SK-N-SH (cell line): ENCODE data around the gene ALDH1L2. TPM values are rescaled to one million over a fixed set of nuclear protein-coding genes. Genes with fewer than 3 reads are reported as not detected.

ENCODE experiments used
- CTCF ChIA-PET: fragments of 300-600, 350-600 bp; formaldehyde crosslinking; extraction: SDS; loops from one replicate; lab custom pipeline; 2021; lab: Yijun Ruan, JAX
- POLR2A ChIA-PET: fragments of 350-600 bp; sonication (Branson Sonifier 250); formaldehyde crosslinking; extraction: SDS; loops from one replicate; lab custom pipeline; 2020; ENCODE audit warnings: antibody characterized with exemption, inconsistent platforms; lab: Yijun Ruan, JAX
- DNase-seq: peaks from one replicate; pipeline ENCODE4 v3.0.0; 2012
- H2AFZ ChIP-seq: fragments of 200-600 bp; sonication (generic); 2 replicates; pipeline ENCODE4 v1.8.1; 2016; ENCODE audit warnings: antibody characterized with exemption, mild to moderate bottlenecking, low read depth
- H3F3A ChIP-seq: fragments of 200-600 bp; sonication (generic); replicated peaks from 2 replicates; pipeline ENCODE3; 2016; ENCODE audit warnings: antibody characterized with exemption, mild to moderate bottlenecking; ENCODE audit not compliant: insufficient read depth
- H3K27ac ChIP-seq, 2 experiments: fragments of 200-500 bp in 1 of 2; fragments of 200-600 bp in 1 of 2; sonication (Bioruptor generic) in 1 of 2; sonication (generic), shearing (Covaris generic) in 1 of 2; 2 replicates each; pipeline versions ENCODE4 v1.5.1 to v1.6.1; 2014 to 2016; ENCODE audit warnings: low read depth in 2 of 2, inconsistent platforms in 1 of 2, low read length in 1 of 2, mild to moderate bottlenecking in 1 of 2, mixed read lengths in 1 of 2
- H3K27me3 ChIP-seq: fragments of 200-600 bp; sonication (generic), shearing (Covaris generic); 2 replicates; pipeline ENCODE4 v1.6.1; 2016; ENCODE audit warnings: mixed run types; ENCODE audit not compliant: insufficient read depth
- H3K36me3 ChIP-seq, 2 experiments: fragments of 200-500 bp in 1 of 2; fragments of 200-600 bp in 1 of 2; sonication (Bioruptor generic) in 1 of 2; sonication (generic) in 1 of 2; replicated peaks in 1 of 2; 2 replicates each; pipeline versions ENCODE3 to v1.5.1; 2014 to 2016; ENCODE audit warnings: low read length in 1 of 2, mild to moderate bottlenecking in 1 of 2; ENCODE audit not compliant: insufficient read depth in 2 of 2, control insufficient read depth in 1 of 2
- H3K4me1 ChIP-seq, 2 experiments: fragments of 200-500 bp in 1 of 2; fragments of 200-600 bp in 1 of 2; sonication (Bioruptor generic) in 1 of 2; sonication (generic), shearing (Covaris generic) in 1 of 2; 2 replicates each; pipeline versions ENCODE4 v1.5.1 to v1.6.1; 2014 to 2016; ENCODE audit warnings: low read depth in 1 of 2, low read length in 1 of 2, mixed run types in 1 of 2; ENCODE audit not compliant: insufficient read depth in 2 of 2, control insufficient read depth in 1 of 2
- H3K4me2 ChIP-seq: fragments of 200-600 bp; sonication (generic), shearing (Covaris generic); 2 replicates; pipeline ENCODE4 v1.6.1; 2017; ENCODE audit warnings: mixed run types
- H3K4me3 ChIP-seq, 2 experiments: fragments of 200-500 bp in 1 of 2; fragments of 200-600 bp in 1 of 2; sonication (Bioruptor generic) in 1 of 2; sonication (generic), shearing (Covaris generic) in 1 of 2; 2 replicates each; pipeline versions ENCODE4 v1.5.1 to v1.8.1; 2014 to 2016; ENCODE audit warnings: low read depth in 2 of 2, inconsistent platforms in 1 of 2, low read length in 1 of 2, mild to moderate bottlenecking in 1 of 2, mixed read lengths in 1 of 2, moderate library complexity in 1 of 2
- H3K79me2 ChIP-seq: fragments of 200-600 bp; sonication (generic); 2 replicates; pipeline ENCODE4 v1.8.1; 2017; ENCODE audit warnings: mild to moderate bottlenecking; ENCODE audit not compliant: insufficient read depth
- H3K9ac ChIP-seq: fragments of 200-600 bp; sonication (generic); 2 replicates; pipeline ENCODE4 v1.6.1; 2017; ENCODE audit warnings: mixed run types
- H3K9me2 ChIP-seq: fragments of 200-600 bp; sonication (generic); 2 replicates; pipeline ENCODE4 v1.6.1; 2017; ENCODE audit warnings: mixed run types
- H3K9me3 ChIP-seq: fragments of 200-600 bp; sonication (generic); 2 replicates; pipeline ENCODE4 v1.6.1; 2017; ENCODE audit warnings: mixed run types, mild to moderate bottlenecking, moderate library complexity
- H4K20me1 ChIP-seq: fragments of 200-600 bp; sonication (generic); 2 replicates; pipeline ENCODE4 v1.6.1; 2017; ENCODE audit warnings: mild to moderate bottlenecking, mixed run types; ENCODE audit not compliant: insufficient read depth
- FOSL2 ChIP-seq: IDR thresholded peaks from 2 replicates; pipeline ENCODE4 v1.4.0; 2012; ENCODE audit warnings: low read depth, mild to moderate bottlenecking, moderate library complexity, borderline replicate concordance
- IRF3 ChIP-seq: fragments of 150-350 bp; IDR thresholded peaks from 2 replicates; pipeline ENCODE4 v1.6.1; 2016; ENCODE audit warnings: mild to moderate bottlenecking, low read depth, low read length
- JUND ChIP-seq: IDR thresholded peaks from 2 replicates; pipeline ENCODE4 v1.4.0; 2012
- MAX ChIP-seq: IDR thresholded peaks from 2 replicates; pipeline ENCODE4 v1.4.0; 2012; ENCODE audit warnings: low read depth
- MEF2A ChIP-seq: IDR thresholded peaks from 2 replicates; pipeline ENCODE4 v1.4.0; 2012; ENCODE audit warnings: low read depth, borderline replicate concordance
- MXI1 ChIP-seq: IDR thresholded peaks from 2 replicates; pipeline ENCODE4 v1.6.1; 2012; ENCODE audit warnings: mild to moderate bottlenecking, low read depth, low read length, improper control_type of control experiment
- RAD21 ChIP-seq: IDR thresholded peaks from 2 replicates; pipeline ENCODE4 v1.6.1; 2012; ENCODE audit warnings: mild to moderate bottlenecking, low read length
- RFX5 ChIP-seq: IDR thresholded peaks from 2 replicates; pipeline ENCODE4 v1.6.1; 2012; ENCODE audit warnings: mild to moderate bottlenecking, improper control_type of control experiment, low read length
- TAF1 ChIP-seq: IDR thresholded peaks from 2 replicates; pipeline ENCODE4 v1.6.1; 2012; ENCODE audit warnings: low read depth, mild to moderate bottlenecking, low read length, moderate library complexity, borderline replicate concordance
- TCF12 ChIP-seq: IDR thresholded peaks from 2 replicates; pipeline ENCODE4 v1.4.0; 2012
- TEAD4 ChIP-seq: IDR thresholded peaks from 2 replicates; pipeline ENCODE4 v1.4.0; 2012; ENCODE audit warnings: mild to moderate bottlenecking, borderline replicate concordance; ENCODE audit not compliant: insufficient read depth
- USF2 ChIP-seq: fragments of 150-350 bp; IDR thresholded peaks from 2 replicates; pipeline ENCODE4 v1.6.1; 2017; ENCODE audit warnings: antibody characterized with exemption, low read length, low read depth, borderline replicate concordance
- WGBS: methylation state at CpG from one replicate; pipeline ENCODE4 v1.1.6; 2017; ENCODE audit warnings: low lambda C conversion rate; 5-methylcytosine and 5-hydroxymethylcytosine counted together
- polyA plus RNA-seq, 3 experiments: library from polyadenylated mRNA; depleted of rRNA; stranded (reverse); fragments of >200 nt; gene quantifications; 2 replicates each; pipeline ENCODE4 v1.2.3, GENCODE V29; 2012
- TF ChIP-seq, protein P1 (sequence below): IDR thresholded peaks from 2 replicates; pipeline ENCODE4 v1.6.1; 2012; ENCODE audit warnings: mild to moderate bottlenecking, low read depth, low read length, moderate library complexity
- TF ChIP-seq, protein P2 (sequence below): fragments of 200-600 bp; sonication (generic); IDR thresholded peaks from 2 replicates; pipeline ENCODE4 v1.6.1; 2017; ENCODE audit warnings: antibody characterized with exemption, mild to moderate bottlenecking, moderate library complexity

Gene ALDH1L2
- polyA plus RNA-seq, 1 of the 3 experiments (the other 2 are of a cell fraction) = 1.9 TPM

DNA sequence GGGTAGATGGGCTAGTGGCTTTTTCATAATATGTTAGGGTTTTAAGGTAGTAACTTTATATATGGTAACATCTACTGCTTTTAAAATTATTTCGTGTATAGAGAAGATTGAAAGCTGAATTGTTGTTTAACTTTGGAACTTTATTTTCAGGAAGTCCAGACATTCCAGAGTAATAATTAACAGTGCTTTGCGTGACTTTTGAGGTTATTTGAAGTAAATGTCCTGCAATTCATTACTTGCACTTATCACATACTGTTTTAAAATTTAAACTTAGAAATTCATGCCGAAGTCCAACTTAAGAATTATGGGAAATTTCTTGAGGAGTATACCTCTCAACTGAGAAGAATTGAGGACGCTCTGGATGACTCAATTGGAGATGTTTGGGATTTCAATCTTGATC is 26.6 kb upstream of the ALDH1L2 start:
- no peak overlapping the region for H2AFZ ChIP-seq
- H3F3A ChIP-seq = peaks cover 32% of the 10 kb centered on the region
- H4K20me1 ChIP-seq = peaks cover 29% of the 10 kb centered on the region
- peaks cover 44 to 50% of the 10 kb centered on the region in 2 experiments for H3K36me3 ChIP-seq
- no peak for DNase-seq
- no peaks in the 10 kb centered on the region for H3K27me3 ChIP-seq
- H3K4me2 ChIP-seq = peak overlapping the region; percentile 80; the same call in 1 of the 2 replicates
- no peaks in the 10 kb centered on the region for H3K9me3 ChIP-seq
- H3K27ac ChIP-seq = peak overlapping the region in 1 of 2 experiments; percentile 91; a peak in 2 of 4 replicates
- no peak overlapping the region for H3K9ac ChIP-seq
- TF ChIP-seq JUND = no peak
- TF ChIP-seq MXI1 = no peak
- TF ChIP-seq TEAD4 = no peak
- TF ChIP-seq FOSL2 = no peak
- TF ChIP-seq IRF3 = no peak
- no peak for TF ChIP-seq MEF2A
- TF ChIP-seq, protein P1, sequence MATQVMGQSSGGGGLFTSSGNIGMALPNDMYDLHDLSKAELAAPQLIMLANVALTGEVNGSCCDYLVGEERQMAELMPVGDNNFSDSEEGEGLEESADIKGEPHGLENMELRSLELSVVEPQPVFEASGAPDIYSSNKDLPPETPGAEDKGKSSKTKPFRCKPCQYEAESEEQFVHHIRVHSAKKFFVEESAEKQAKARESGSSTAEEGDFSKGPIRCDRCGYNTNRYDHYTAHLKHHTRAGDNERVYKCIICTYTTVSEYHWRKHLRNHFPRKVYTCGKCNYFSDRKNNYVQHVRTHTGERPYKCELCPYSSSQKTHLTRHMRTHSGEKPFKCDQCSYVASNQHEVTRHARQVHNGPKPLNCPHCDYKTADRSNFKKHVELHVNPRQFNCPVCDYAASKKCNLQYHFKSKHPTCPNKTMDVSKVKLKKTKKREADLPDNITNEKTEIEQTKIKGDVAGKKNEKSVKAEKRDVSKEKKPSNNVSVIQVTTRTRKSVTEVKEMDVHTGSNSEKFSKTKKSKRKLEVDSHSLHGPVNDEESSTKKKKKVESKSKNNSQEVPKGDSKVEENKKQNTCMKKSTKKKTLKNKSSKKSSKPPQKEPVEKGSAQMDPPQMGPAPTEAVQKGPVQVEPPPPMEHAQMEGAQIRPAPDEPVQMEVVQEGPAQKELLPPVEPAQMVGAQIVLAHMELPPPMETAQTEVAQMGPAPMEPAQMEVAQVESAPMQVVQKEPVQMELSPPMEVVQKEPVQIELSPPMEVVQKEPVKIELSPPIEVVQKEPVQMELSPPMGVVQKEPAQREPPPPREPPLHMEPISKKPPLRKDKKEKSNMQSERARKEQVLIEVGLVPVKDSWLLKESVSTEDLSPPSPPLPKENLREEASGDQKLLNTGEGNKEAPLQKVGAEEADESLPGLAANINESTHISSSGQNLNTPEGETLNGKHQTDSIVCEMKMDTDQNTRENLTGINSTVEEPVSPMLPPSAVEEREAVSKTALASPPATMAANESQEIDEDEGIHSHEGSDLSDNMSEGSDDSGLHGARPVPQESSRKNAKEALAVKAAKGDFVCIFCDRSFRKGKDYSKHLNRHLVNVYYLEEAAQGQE = no peak
- TF ChIP-seq TAF1 = no peak
- TF ChIP-seq TCF12 = no peak
- TF ChIP-seq RAD21 = no peak
- TF ChIP-seq RFX5 = no peak
- ChIA-PET POLR2A (no interaction called here), CTCF (no interaction called here)
- H3K4me1 ChIP-seq = peaks cover 6 to 16% of the 10 kb centered on the region in 2 experiments; a peak in 3 of 4 replicates
- WGBS = 79% methylated on average over 4 of the region's 4 CpGs
- peaks cover 83% of the 10 kb centered on the region for H3K79me2 ChIP-seq
- no peaks in the 10 kb centered on the region for H3K9me2 ChIP-seq
- H3K4me3 ChIP-seq = no peak overlapping the region

DNA sequence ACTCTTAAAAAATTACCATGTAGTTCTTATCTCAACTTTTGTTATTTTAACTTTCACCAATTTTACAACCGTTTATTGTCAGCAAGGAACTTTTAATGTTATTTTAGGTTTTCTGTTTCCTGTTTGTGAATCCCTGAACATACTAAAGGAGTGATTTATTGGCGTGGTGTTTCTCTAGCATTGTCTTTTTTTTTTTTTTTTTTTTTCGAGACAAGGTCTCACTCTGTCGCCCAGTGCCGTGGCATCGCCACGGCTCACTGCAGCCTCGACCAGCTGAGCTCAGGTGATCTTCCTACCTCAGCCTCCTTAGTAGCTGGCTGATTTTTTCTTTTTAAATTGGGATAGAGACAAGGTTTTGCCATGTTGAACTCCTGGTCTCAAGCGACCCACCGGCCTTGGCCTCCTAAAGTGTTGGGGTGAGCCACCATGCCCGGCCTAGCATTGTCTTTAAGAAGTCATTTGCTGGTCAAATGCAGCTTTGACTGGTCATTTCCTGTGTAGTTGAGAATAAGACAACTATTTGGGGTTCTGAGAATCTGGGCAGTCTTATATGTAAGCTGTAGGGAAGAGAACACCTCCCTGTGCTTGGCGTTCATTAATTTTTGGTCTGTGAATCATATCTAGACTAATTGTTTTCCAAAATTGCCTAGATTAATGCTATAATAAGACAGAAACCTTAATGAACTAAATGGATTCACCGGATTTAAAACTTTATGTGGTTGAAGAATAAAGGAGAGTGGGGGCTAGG is 25.4 kb upstream of the ALDH1L2 start:
- TF ChIP-seq, protein P1 = no peak
- TF ChIP-seq, protein P2, sequence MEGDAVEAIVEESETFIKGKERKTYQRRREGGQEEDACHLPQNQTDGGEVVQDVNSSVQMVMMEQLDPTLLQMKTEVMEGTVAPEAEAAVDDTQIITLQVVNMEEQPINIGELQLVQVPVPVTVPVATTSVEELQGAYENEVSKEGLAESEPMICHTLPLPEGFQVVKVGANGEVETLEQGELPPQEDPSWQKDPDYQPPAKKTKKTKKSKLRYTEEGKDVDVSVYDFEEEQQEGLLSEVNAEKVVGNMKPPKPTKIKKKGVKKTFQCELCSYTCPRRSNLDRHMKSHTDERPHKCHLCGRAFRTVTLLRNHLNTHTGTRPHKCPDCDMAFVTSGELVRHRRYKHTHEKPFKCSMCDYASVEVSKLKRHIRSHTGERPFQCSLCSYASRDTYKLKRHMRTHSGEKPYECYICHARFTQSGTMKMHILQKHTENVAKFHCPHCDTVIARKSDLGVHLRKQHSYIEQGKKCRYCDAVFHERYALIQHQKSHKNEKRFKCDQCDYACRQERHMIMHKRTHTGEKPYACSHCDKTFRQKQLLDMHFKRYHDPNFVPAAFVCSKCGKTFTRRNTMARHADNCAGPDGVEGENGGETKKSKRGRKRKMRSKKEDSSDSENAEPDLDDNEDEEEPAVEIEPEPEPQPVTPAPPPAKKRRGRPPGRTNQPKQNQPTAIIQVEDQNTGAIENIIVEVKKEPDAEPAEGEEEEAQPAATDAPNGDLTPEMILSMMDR = no peak
- TF ChIP-seq USF2 (no peak), MAX (no peak)
- TF ChIP-seq, all 33 proteins: peak for 0
- Histone ChIP-seq H4K20me1 (peaks cover 29% of the 10 kb centered on the region), H2AFZ (no peak overlapping the region), H3K27me3 (no peaks in the 10 kb centered on the region), H3K79me2 (peaks cover 70% of the 10 kb centered on the region), H3K4me2 (peak overlapping the region; percentile 80), H3K9ac (peak overlapping the region; percentile 54), H3F3A (peaks cover 32% of the 10 kb centered on the region), H3K36me3 (peaks cover 32 to 38% of the 10 kb centered on the region in 2 experiments), H3K9me3 (no peaks in the 10 kb centered on the region), H3K27ac (peak overlapping the region; percentile 43 to 91; a peak in 3 of 4 replicates), H3K9me2 (no peaks in the 10 kb centered on the region), H3K4me1 (peaks cover 6 to 16% of the 10 kb centered on the region in 2 experiments; a peak in 3 of 4 replicates), H3K4me3 (peak overlapping the region; percentile 83 to 99; a peak in 3 of 4 replicates)
- WGBS = 27% methylated on average over 13 of the region's 13 CpGs
- DNase-seq = no peak
- CTCF ChIA-PET = interaction anchor here (1.4 kb wide), 1 partner anchor 273 kb away, joined by 5 read pairs; no protein-coding TSS in a partner anchor
- POLR2A ChIA-PET = no interaction called here
